ENCODE measurements around the gene WNT4.

DNA sequence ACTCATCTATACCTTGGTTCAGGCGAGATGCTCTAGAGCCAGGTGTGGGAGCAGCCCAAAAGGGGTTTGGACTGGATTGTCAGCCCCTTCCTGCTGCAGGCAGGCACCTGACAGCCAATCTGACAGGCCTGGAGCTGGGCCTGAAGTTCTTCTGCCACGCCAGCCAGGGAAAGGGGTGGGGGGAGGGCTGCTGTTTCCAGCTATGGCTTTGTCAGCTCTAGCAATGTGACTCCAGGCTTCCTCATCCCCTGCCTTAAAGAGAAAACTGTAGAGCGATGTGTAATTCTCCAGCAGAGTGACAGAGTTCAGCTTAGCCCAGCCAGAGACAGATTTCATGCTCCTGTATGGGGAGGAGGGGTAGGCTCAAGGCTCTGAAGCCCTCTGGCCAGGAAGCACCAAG lies 30.3 kb downstream of the WNT4 start:
- TF ChIP-seq ESRRA (CRISPR knock-in tag; IDR thresholded peaks at IDR 0.05; ENCODE audit: borderline replicate concordance): no peak
- TF ChIP-seq, protein P1, sequence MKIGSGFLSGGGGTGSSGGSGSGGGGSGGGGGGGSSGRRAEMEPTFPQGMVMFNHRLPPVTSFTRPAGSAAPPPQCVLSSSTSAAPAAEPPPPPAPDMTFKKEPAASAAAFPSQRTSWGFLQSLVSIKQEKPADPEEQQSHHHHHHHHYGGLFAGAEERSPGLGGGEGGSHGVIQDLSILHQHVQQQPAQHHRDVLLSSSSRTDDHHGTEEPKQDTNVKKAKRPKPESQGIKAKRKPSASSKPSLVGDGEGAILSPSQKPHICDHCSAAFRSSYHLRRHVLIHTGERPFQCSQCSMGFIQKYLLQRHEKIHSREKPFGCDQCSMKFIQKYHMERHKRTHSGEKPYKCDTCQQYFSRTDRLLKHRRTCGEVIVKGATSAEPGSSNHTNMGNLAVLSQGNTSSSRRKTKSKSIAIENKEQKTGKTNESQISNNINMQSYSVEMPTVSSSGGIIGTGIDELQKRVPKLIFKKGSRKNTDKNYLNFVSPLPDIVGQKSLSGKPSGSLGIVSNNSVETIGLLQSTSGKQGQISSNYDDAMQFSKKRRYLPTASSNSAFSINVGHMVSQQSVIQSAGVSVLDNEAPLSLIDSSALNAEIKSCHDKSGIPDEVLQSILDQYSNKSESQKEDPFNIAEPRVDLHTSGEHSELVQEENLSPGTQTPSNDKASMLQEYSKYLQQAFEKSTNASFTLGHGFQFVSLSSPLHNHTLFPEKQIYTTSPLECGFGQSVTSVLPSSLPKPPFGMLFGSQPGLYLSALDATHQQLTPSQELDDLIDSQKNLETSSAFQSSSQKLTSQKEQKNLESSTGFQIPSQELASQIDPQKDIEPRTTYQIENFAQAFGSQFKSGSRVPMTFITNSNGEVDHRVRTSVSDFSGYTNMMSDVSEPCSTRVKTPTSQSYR (CRISPR knock-in tag; IDR thresholded peaks at IDR 0.05): no peak
- no peak for TF ChIP-seq JAZF1 (CRISPR knock-in tag; IDR thresholded peaks at IDR 0.05)
- no peak for TF ChIP-seq KAT7 (CRISPR knock-in tag; IDR thresholded peaks at IDR 0.05; ENCODE audit: borderline replicate concordance)
- TF ChIP-seq, protein P2, sequence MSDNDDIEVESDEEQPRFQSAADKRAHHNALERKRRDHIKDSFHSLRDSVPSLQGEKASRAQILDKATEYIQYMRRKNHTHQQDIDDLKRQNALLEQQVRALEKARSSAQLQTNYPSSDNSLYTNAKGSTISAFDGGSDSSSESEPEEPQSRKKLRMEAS (CRISPR knock-in tag; IDR thresholded peaks at IDR 0.05): no peak
- TF ChIP-seq ZBTB43 (CRISPR knock-in tag; IDR thresholded peaks at IDR 0.05): no peak
- no peak for TF ChIP-seq MLX (CRISPR knock-in tag; IDR thresholded peaks at IDR 0.05)
- TF ChIP-seq, protein P3, sequence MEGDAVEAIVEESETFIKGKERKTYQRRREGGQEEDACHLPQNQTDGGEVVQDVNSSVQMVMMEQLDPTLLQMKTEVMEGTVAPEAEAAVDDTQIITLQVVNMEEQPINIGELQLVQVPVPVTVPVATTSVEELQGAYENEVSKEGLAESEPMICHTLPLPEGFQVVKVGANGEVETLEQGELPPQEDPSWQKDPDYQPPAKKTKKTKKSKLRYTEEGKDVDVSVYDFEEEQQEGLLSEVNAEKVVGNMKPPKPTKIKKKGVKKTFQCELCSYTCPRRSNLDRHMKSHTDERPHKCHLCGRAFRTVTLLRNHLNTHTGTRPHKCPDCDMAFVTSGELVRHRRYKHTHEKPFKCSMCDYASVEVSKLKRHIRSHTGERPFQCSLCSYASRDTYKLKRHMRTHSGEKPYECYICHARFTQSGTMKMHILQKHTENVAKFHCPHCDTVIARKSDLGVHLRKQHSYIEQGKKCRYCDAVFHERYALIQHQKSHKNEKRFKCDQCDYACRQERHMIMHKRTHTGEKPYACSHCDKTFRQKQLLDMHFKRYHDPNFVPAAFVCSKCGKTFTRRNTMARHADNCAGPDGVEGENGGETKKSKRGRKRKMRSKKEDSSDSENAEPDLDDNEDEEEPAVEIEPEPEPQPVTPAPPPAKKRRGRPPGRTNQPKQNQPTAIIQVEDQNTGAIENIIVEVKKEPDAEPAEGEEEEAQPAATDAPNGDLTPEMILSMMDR (IDR thresholded peaks at IDR 0.05): no peak
- TF ChIP-seq AFF4 (CRISPR knock-in tag; IDR thresholded peaks at IDR 0.05; ENCODE audit: borderline replicate concordance): no peak
- TF ChIP-seq ELF4 (CRISPR knock-in tag; IDR thresholded peaks at IDR 0.05; ENCODE audit: low read depth): no peak
- no peak for TF ChIP-seq CREB1 (CRISPR knock-in tag; IDR thresholded peaks at IDR 0.05)
- no peak for TF ChIP-seq NR2C2 (CRISPR knock-in tag; IDR thresholded peaks at IDR 0.05)
- TF ChIP-seq ZNF423 (CRISPR knock-in tag; IDR thresholded peaks at IDR 0.05): no peak
- TF ChIP-seq ZMAT4 (CRISPR knock-in tag; IDR thresholded peaks at IDR 0.05): no peak

Data from WTC11 (cell line).